ENCODE data around the gene ABCB1. TPM values are rescaled to one million over a fixed set of nuclear protein-coding genes. Genes with fewer than 3 reads are reported as not detected.

The ABCB1 gene
- total and polyA plus RNA-seq, 2 of the 13 experiments (the other 11 are each of a cell fraction or from before 2014, with no cell fraction given): 42.8 to 52.6 TPM

- TF ChIP-seq ZNF543 (CRISPR knock-in tag; IDR thresholded peaks at IDR 0.05) (no peak), ZNF17 (CRISPR knock-in tag; IDR thresholded peaks at IDR 0.05) (no peak), ZNF792 (CRISPR knock-in tag; IDR thresholded peaks at IDR 0.05) (peak; percentile 62; the same call in 1 of the 2 replicates), SALL2 (CRISPR knock-in tag; IDR thresholded peaks at IDR 0.05) (no peak), ZNF768 (CRISPR knock-in tag; IDR thresholded peaks at IDR 0.05) (no peak), ZBTB3 (CRISPR knock-in tag; IDR thresholded peaks at IDR 0.05; ENCODE audit: borderline replicate concordance, low read depth) (no peak), HMGXB4 (CRISPR knock-in tag; IDR thresholded peaks at IDR 0.05; ENCODE audit: borderline replicate concordance in 1 of 2, low read depth in 1 of 2) (no peak), REL (CRISPR knock-in tag; conservative IDR thresholded peaks at IDR 0.05) (no peak), MAZ (IDR thresholded peaks at IDR 0.05; ENCODE audit: borderline replicate concordance, low read depth, low read length) (no peak), MAZ (CRISPR knock-in tag; IDR thresholded peaks at IDR 0.05; ENCODE audit: low read depth) (no peak), NR2F1 (CRISPR knock-in tag; IDR thresholded peaks at IDR 0.05) (no peak), ISL2 (CRISPR knock-in tag; IDR thresholded peaks at IDR 0.05) (peak; percentile 78), ATRX (CRISPR knock-in tag; IDR thresholded peaks at IDR 0.05; ENCODE audit: borderline replicate concordance) (no peak), ZNF703 (CRISPR knock-in tag; IDR thresholded peaks at IDR 0.05; ENCODE audit: borderline replicate concordance) (no peak), ZNF33B (CRISPR knock-in tag; IDR thresholded peaks at IDR 0.05) (no peak), DNMT3B (CRISPR knock-in tag; conservative IDR thresholded peaks at IDR 0.05) (peak; percentile 66; the same call in 1 of the 2 replicates), YEATS4 (CRISPR knock-in tag; IDR thresholded peaks at IDR 0.05; ENCODE audit: borderline replicate concordance) (peak; percentile 30; the same call in 1 of the 2 replicates), ZNF839 (CRISPR knock-in tag; IDR thresholded peaks at IDR 0.05; ENCODE audit: borderline replicate concordance) (no peak), ZNF580 (CRISPR knock-in tag; IDR thresholded peaks at IDR 0.05; ENCODE audit: borderline replicate concordance, low read depth) (peak; percentile 47; the same call in 1 of the 2 replicates), SYNCRIP (IDR thresholded peaks at IDR 0.05; ENCODE audit: insufficient read depth, low read depth, low read length) (no peak), HDAC2 (CRISPR knock-in tag; IDR thresholded peaks at IDR 0.05) (peak; percentile 66; the same call in 1 of the 2 replicates), ZNF513 (CRISPR knock-in tag; conservative IDR thresholded peaks at IDR 0.05) (no peak)
Observed at GRCh38 chr7:87548123-87548919, 52.4 kb downstream of the ABCB1 start (continued).
